Parathyroid adenoma (tissue), 2 donors: ENCODE results near the gene XRCC6.

ENCODE experiments used
- H2AFZ ChIP-seq: fragments of 300-600 bp; sonication (generic); one replicate; pipeline ENCODE4 v1.7.0; 2017; ENCODE audit warnings: antibody characterized with exemption, mild to moderate bottlenecking
- H3K27ac ChIP-seq: fragments of 300-600 bp; sonication (generic); one replicate; pipeline ENCODE4 v1.7.0; 2017
- H3K27me3 ChIP-seq: fragments of 300-600 bp; sonication (generic); one replicate; pipeline ENCODE4 v1.7.0; 2017; ENCODE audit warnings: low read length; ENCODE audit not compliant: control insufficient read depth, insufficient read depth
- H3K36me3 ChIP-seq: fragments of 300-600 bp; sonication (generic); one replicate; pipeline ENCODE4 v1.7.0; 2017; ENCODE audit warnings: low read length; ENCODE audit not compliant: control insufficient read depth, insufficient read depth
- H3K4me1 ChIP-seq: fragments of 300-600 bp; sonication (generic); one replicate; pipeline ENCODE4 v1.7.0; 2017; ENCODE audit warnings: control low read depth
- H3K4me2 ChIP-seq: fragments of 300-600 bp; sonication (generic); one replicate; pipeline ENCODE4 v1.7.0; 2017; ENCODE audit warnings: low read length
- H3K4me3 ChIP-seq: fragments of 300-600 bp; sonication (generic); one replicate; pipeline ENCODE4 v1.7.0; 2017; ENCODE audit warnings: low read depth, low read length
- H3K79me2 ChIP-seq: fragments of 300-600 bp; sonication (generic); one replicate; pipeline ENCODE4 v1.7.0; 2017; ENCODE audit warnings: control low read depth
- H3K9ac ChIP-seq: fragments of 300-600 bp; sonication (generic); one replicate; pipeline ENCODE4 v1.7.0; 2017; ENCODE audit warnings: mild to moderate bottlenecking
- H3K9me3 ChIP-seq: fragments of 300-600 bp; sonication (generic); one replicate; pipeline ENCODE4 v1.7.0; 2017; ENCODE audit warnings: low read length; ENCODE audit not compliant: control insufficient read depth
- CTCF ChIP-seq: fragments of 300-600 bp; sonication (generic); IDR thresholded peaks from one replicate; pipeline ENCODE4 v1.7.0; 2017; ENCODE audit warnings: antibody characterized with exemption, mild to moderate bottlenecking
- donor health status: primary hyperparathyroidism.

The XRCC6 gene

GRCh38 chr22:41696703-41697102 lies 75.6 kb downstream of the XRCC6 start:
- Histone ChIP-seq H2AFZ (peak overlapping the region; percentile 77), H3K4me3 (no peak overlapping the region), H3K36me3 (no peaks in the 10 kb centered on the region), H3K9me3 (no peaks in the 10 kb centered on the region), H3K4me2 (no peak overlapping the region), H3K27ac (no peak overlapping the region), H3K27me3 (no peaks in the 10 kb centered on the region), H3K4me1 (no peaks in the 10 kb centered on the region), H3K9ac (no peak overlapping the region), H3K79me2 (no peaks in the 10 kb centered on the region)
- no peak for TF ChIP-seq CTCF

- H3K4me2 ChIP-seq, result peak overlapping the region; percentile 52
- no peak overlapping the region for H3K4me3 ChIP-seq
- no peaks in the 10 kb centered on the region for H3K79me2 ChIP-seq
- H3K36me3 ChIP-seq, result no peaks in the 10 kb centered on the region
- no peak overlapping the region for H3K27ac ChIP-seq
- H3K9ac ChIP-seq, result no peak overlapping the region
- H2AFZ ChIP-seq, result peak overlapping the region; percentile 77
- H3K9me3 ChIP-seq, result no peaks in the 10 kb centered on the region
- H3K27me3 ChIP-seq, result no peaks in the 10 kb centered on the region
- no peaks in the 10 kb centered on the region for H3K4me1 ChIP-seq
- peak; percentile 90 for TF ChIP-seq CTCF
Measured at GRCh38 chr22:41697126-41697775, 76.2 kb downstream of the XRCC6 start.

- H2AFZ ChIP-seq, result peak within 1 kb of the TSS; percentile 64
- no peak within 1 kb of the TSS for H3K4me3 ChIP-seq
- H3K9me3 ChIP-seq, result no peaks in the 10 kb centered on the region
- no peaks in the 10 kb centered on the region for H3K36me3 ChIP-seq
- no peaks in the 10 kb centered on the region for H3K27me3 ChIP-seq
- H3K79me2 ChIP-seq, result no peaks in the 10 kb centered on the region
- H3K4me1 ChIP-seq, result no peaks in the 10 kb centered on the region
- no peak within 1 kb of the TSS for H3K9ac ChIP-seq
- no peak within 1 kb of the TSS for H3K27ac ChIP-seq
- TF ChIP-seq CTCF, result no peak
- peak within 1 kb of the TSS; percentile 65 for H3K4me2 ChIP-seq
Measured at GRCh38 chr22:41699264-41700107, 78.4 kb downstream of the XRCC6 start, which contains the start of gene MEI1. MEI1 (plus strand) TSS chr22:41699503; CDS start chr22:41699539, 36 bp downstream.

GRCh38 chr22:41700108-41700364 lies 78.9 kb downstream of the XRCC6 start:
- Histone ChIP-seq H3K4me1 (no peaks in the 10 kb centered on the region), H3K36me3 (no peaks in the 10 kb centered on the region), H3K9ac (no peak overlapping the region), H3K27ac (no peak overlapping the region), H3K27me3 (no peaks in the 10 kb centered on the region), H3K9me3 (no peaks in the 10 kb centered on the region), H3K4me3 (no peak overlapping the region), H3K4me2 (no peak overlapping the region), H3K79me2 (no peaks in the 10 kb centered on the region), H2AFZ (no peak overlapping the region)
- TF ChIP-seq CTCF, result no peak
